Glutamatergic neuron (in vitro differentiated cells): Measurements from ENCODE around the gene FBXW5. TPM values are rescaled to one million over a fixed set of nuclear protein-coding genes. Genes with fewer than 3 reads are reported as not detected.

Experiments used
- DNase-seq: peaks from one replicate; pipeline ENCODE4 v3.0.0; 2022
- H3K27ac Mint-ChIP-seq: one replicate; pipeline ENCODE4 v1.8.0; 2020; ENCODE audit warnings: mild to moderate bottlenecking, mixed read lengths, inconsistent platforms; ENCODE audit not compliant: unreplicated experiment
- H3K27me3 Mint-ChIP-seq: one replicate; pipeline ENCODE4 v1.8.0; 2020; ENCODE audit warnings: mild to moderate bottlenecking, moderate library complexity, mixed read lengths, inconsistent platforms; ENCODE audit not compliant: unreplicated experiment
- H3K36me3 Mint-ChIP-seq: one replicate; pipeline ENCODE4 v1.8.0; 2020; ENCODE audit warnings: mild to moderate bottlenecking, mixed read lengths, inconsistent platforms; ENCODE audit not compliant: unreplicated experiment
- H3K4me1 Mint-ChIP-seq: one replicate; pipeline ENCODE4 v1.8.0; 2020; ENCODE audit warnings: mild to moderate bottlenecking, low read depth, mixed read lengths, inconsistent platforms; ENCODE audit not compliant: unreplicated experiment
- H3K4me3 Mint-ChIP-seq: one replicate; pipeline ENCODE4 v1.8.0; 2020; ENCODE audit warnings: mild to moderate bottlenecking, mixed read lengths, inconsistent platforms; ENCODE audit not compliant: unreplicated experiment
- H3K9me3 Mint-ChIP-seq: one replicate; pipeline ENCODE4 v1.8.0; 2020; ENCODE audit warnings: mild to moderate bottlenecking, moderate library complexity, mixed read lengths, inconsistent platforms; ENCODE audit not compliant: unreplicated experiment
- CTCF ChIP-seq: fragments of 200-600 bp; sonication (generic); IDR thresholded peaks from one replicate; pipeline ENCODE4 v1.5.0; 2021; ENCODE audit not compliant: partially characterized antibody, unreplicated experiment
- total RNA-seq: library from RNA; stranded (reverse); fragmentation: NEBNext Ultra II Directional; extraction: Animal tissue kit (Norgen Biotek cat#: 25700); gene quantifications from one replicate; pipeline ENCODE4 v1.2.1, GENCODE V29; 2021; ENCODE audit not compliant: unreplicated experiment

Gene FBXW5
- total RNA-seq, 1 donor from 2014 or later: 77.9 TPM

- no peak for TF ChIP-seq CTCF
- Mint-ChIP-seq H3K4me1 (peaks cover 24% of the 10 kb centered on the region), H3K27me3 (peaks cover 8% of the 10 kb centered on the region), H3K4me3 (peak overlapping the region; percentile 55), H3K36me3 (peaks cover 4% of the 10 kb centered on the region), H3K27ac (peak overlapping the region; percentile 33), H3K9me3 (peaks cover 11% of the 10 kb centered on the region)
- DNase-seq: no peak
These were observed 42.9 kb downstream of the FBXW5 start for GRCh38 chr9:136901516-136902258.

- TF ChIP-seq CTCF: no peak
- Mint-ChIP-seq H3K27ac (no peak overlapping the region), H3K4me1 (peaks cover 24% of the 10 kb centered on the region), H3K36me3 (peaks cover under 1% of the 10 kb centered on the region), H3K27me3 (peaks cover 8% of the 10 kb centered on the region), H3K4me3 (no peak overlapping the region), H3K9me3 (peaks cover 9% of the 10 kb centered on the region)
- no peak for DNase-seq
These were observed 43.5 kb downstream of the FBXW5 start for GRCh38 chr9:136900988-136901515.

GRCh38 chr9:136900556-136900955 lies 44.0 kb downstream of the FBXW5 start:
- no peak for TF ChIP-seq CTCF
- no peak for DNase-seq
- peaks cover 8% of the 10 kb centered on the region for H3K27me3 Mint-ChIP-seq
- H3K4me3 Mint-ChIP-seq: no peak overlapping the region
- no peak overlapping the region for H3K27ac Mint-ChIP-seq
- H3K36me3 Mint-ChIP-seq: no peaks in the 10 kb centered on the region
- H3K4me1 Mint-ChIP-seq: peaks cover 24% of the 10 kb centered on the region
- H3K9me3 Mint-ChIP-seq: peaks cover 9% of the 10 kb centered on the region

- no peak for TF ChIP-seq CTCF
- Mint-ChIP-seq H3K4me3 (no peak overlapping the region), H3K27ac (no peak overlapping the region), H3K36me3 (no peaks in the 10 kb centered on the region), H3K27me3 (peaks cover 11% of the 10 kb centered on the region), H3K4me1 (peaks cover 19% of the 10 kb centered on the region), H3K9me3 (peaks cover 9% of the 10 kb centered on the region)
- DNase-seq: no peak
These were observed 45.3 kb downstream of the FBXW5 start for GRCh38 chr9:136899196-136899595.

GRCh38 chr9:136898483-136899100 lies 45.9 kb downstream of the FBXW5 start:
- no peak for DNase-seq
- Mint-ChIP-seq H3K4me3 (no peak overlapping the region), H3K36me3 (no peaks in the 10 kb centered on the region), H3K4me1 (peaks cover 19% of the 10 kb centered on the region), H3K9me3 (peaks cover 9% of the 10 kb centered on the region), H3K27me3 (peaks cover 11% of the 10 kb centered on the region), H3K27ac (no peak overlapping the region)
- TF ChIP-seq CTCF: no peak
